Activated T-helper 2 cell treated with anti-CD3 and anti-CD28 coated beads, Interferon-gamma antibody, Interleukin-2, Interleukin-4, amounts not matched to agents 10 μg/mL and 5 μg/mL and 100 μg/mL, durations not matched to agents 14 hours and 24 hours and 36 hours (primary cell): ENCODE results near the gene DHRSX. TPM values are rescaled to one million over a fixed set of nuclear protein-coding genes. Genes with fewer than 3 reads are reported as not detected.
"Not testable (repeated sequence)": the region's sequence is repeated elsewhere in the genome, so short reads cannot be mapped to it uniquely, and the experiment has no call there.

ENCODE experiments used
- DNase-seq: peaks from one replicate; pipeline ENCODE4 v3.0.0; 2021; ENCODE audit warnings: low spot score
- H3K27ac Mint-ChIP-seq: one replicate; pipeline ENCODE4 v1.8.0; 2021; ENCODE audit warnings: mixed read lengths
- H3K27me3 Mint-ChIP-seq: one replicate; pipeline ENCODE4 v1.8.0; 2021; ENCODE audit warnings: low read depth, mixed read lengths
- H3K36me3 Mint-ChIP-seq: one replicate; pipeline ENCODE4 v1.8.0; 2021; ENCODE audit warnings: low read depth, mixed read lengths
- H3K4me1 Mint-ChIP-seq: one replicate; pipeline ENCODE4 v1.8.0; 2021; ENCODE audit warnings: low read depth, mixed read lengths
- H3K4me3 Mint-ChIP-seq: one replicate; pipeline ENCODE4 v1.8.0; 2021; ENCODE audit warnings: low read depth, mild to moderate bottlenecking, moderate library complexity, mixed read lengths
- H3K9me3 Mint-ChIP-seq: one replicate; pipeline ENCODE4 v1.8.0; 2021; ENCODE audit warnings: mixed read lengths
- intact Hi-C: fragments of 100-400 bp; cut with micrococcal nuclease; formaldehyde crosslinking; loops from one replicate; pipeline ENCODE4 v1.15.1; 2023
- total RNA-seq: library from RNA; stranded (reverse); gene quantifications from 2 replicates; pipeline ENCODE4 v1.2.3, GENCODE V29; 2022

The DHRSX gene
- total RNA-seq, 1 donor from 2014 or later: 26.1 TPM

GRCh38 chrX:2473064-2473463 lies 27.7 kb downstream of the DHRSX start:
- H3K27ac Mint-ChIP-seq, H3K4me3 Mint-ChIP-seq, H3K27me3 Mint-ChIP-seq, H3K36me3 Mint-ChIP-seq, intact Hi-C loops, H3K9me3 Mint-ChIP-seq, DNase-seq, H3K4me1 Mint-ChIP-seq: not testable (repeated sequence)

- H3K27me3 Mint-ChIP-seq: no peaks in the 10 kb centered on the region
- intact Hi-C loops: no loop called here
- H3K9me3 Mint-ChIP-seq: peaks cover 8% of the 10 kb centered on the region
- no peak overlapping the region for H3K4me3 Mint-ChIP-seq
- H3K36me3 Mint-ChIP-seq: peaks cover 4% of the 10 kb centered on the region
- no peak overlapping the region for H3K27ac Mint-ChIP-seq
- DNase-seq: no peak
- H3K4me1 Mint-ChIP-seq: no peaks in the 10 kb centered on the region
These were observed 29.1 kb downstream of the DHRSX start for GRCh38 chrX:2471641-2472040.

- not testable (repeated sequence) for DNase-seq
These were observed 29.6 kb downstream of the DHRSX start for GRCh38 chrX:2471126-2471525.

GRCh38 chrX:2469852-2470251 lies 30.9 kb downstream of the DHRSX start:
- H3K36me3 Mint-ChIP-seq, H3K27ac Mint-ChIP-seq, intact Hi-C loops, DNase-seq, H3K4me3 Mint-ChIP-seq, H3K4me1 Mint-ChIP-seq, H3K9me3 Mint-ChIP-seq, H3K27me3 Mint-ChIP-seq: not testable (repeated sequence)

More at GRCh38 chrX:2471126-2471525, 29.6 kb downstream of the DHRSX start:
- H3K9me3 Mint-ChIP-seq, H3K4me3 Mint-ChIP-seq, H3K4me1 Mint-ChIP-seq, H3K27me3 Mint-ChIP-seq, H3K27ac Mint-ChIP-seq, H3K36me3 Mint-ChIP-seq, intact Hi-C loops: not testable (repeated sequence)

- Mint-ChIP-seq H3K36me3 (peaks cover 4% of the 10 kb centered on the region), H3K4me1 (no peaks in the 10 kb centered on the region), H3K4me3 (no peak overlapping the region), H3K27ac (no peak overlapping the region), H3K9me3 (peaks cover 8% of the 10 kb centered on the region), H3K27me3 (no peaks in the 10 kb centered on the region)
- intact Hi-C loops: no loop called here
- no peak for DNase-seq
These were observed 31.5 kb downstream of the DHRSX start for GRCh38 chrX:2469196-2469685.

DNA sequence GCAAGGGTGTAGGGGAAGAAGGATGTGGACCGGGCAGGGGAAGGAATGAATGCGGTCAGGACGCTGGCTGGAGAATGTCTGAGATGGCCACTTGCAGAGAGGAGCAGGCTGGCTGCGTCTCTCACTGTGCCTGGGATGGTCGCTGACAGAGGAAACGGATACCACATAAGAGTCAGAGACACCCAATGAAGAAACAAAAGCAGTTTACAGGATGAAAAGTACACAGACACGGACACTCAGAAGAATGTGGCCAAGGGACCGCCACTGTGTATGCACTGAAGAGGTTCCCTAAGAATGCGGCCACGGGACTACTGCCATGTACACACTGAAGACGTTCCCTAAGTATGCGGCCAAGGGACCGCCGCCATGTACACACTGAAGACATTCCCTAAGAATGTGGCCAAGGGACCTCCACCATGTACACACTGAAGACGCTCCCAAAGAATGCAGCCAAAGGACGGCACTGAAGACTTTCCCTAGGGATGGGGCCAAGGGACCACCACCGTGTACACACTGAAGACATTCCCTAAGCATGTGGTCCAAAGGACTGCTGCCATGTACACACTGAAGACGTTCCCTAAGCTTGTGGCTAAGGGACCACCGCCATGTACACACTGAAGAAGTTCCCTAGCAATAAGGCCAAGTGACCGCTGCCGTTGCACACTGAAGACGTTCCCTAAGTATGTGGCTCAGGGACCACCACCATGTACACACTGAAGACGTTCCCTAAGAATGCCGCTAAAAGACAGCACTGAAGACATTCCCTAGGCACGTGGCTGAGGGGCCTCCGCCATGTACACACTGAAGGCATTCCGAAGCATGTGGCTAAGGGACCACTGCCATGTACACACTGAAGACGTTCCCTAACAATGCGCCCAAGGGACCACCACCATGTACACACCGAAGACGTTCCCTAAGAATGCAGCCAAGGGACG lies 32.2 kb downstream of the DHRSX start:
- no peak overlapping the region for H3K4me3 Mint-ChIP-seq
- DNase-seq: no peak
- no peak overlapping the region for H3K27ac Mint-ChIP-seq
- H3K27me3 Mint-ChIP-seq: no peaks in the 10 kb centered on the region
- peaks cover 4% of the 10 kb centered on the region for H3K36me3 Mint-ChIP-seq
- intact Hi-C loops: no loop called here
- H3K9me3 Mint-ChIP-seq: peaks cover 8% of the 10 kb centered on the region
- no peaks in the 10 kb centered on the region for H3K4me1 Mint-ChIP-seq

DNA sequence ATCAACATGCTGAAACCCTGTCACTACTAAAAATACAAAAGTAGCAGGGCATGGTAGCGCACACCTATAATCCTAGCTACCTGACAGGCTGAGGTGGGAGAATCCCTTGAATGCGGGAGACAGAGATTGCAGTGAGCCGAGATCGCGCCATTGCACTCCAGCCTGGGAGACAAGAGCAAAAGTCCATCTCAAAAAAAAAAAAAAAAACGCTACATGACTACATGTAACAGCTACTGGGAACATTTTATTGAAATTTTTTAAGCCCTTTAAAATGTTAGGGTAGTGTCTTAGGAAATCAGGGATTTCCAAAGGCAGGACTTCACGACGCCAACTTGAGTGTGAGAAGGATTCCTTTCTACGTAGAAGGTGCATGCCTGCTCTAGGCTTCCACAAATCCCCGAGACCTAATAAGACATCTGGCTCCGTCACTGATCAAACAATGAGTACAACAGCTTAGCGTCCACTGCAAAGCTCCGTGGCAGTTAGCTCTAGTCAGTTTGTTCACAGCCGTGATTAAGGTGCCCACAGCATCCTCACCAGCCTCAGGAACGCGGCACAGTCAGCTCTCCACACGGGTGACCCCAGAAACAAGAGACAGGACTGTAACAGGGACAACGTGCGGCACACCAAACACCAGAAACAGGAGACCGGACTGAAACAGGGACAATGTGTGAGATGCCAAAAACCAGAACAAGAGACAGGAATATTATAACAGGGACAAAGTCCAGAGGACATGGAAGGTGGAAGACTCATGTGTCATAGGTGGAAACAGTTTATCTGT lies 33.7 kb downstream of the DHRSX start:
- Mint-ChIP-seq H3K4me3 (no peak overlapping the region), H3K4me1 (no peaks in the 10 kb centered on the region), H3K27me3 (no peaks in the 10 kb centered on the region), H3K36me3 (peaks cover 4% of the 10 kb centered on the region), H3K9me3 (peaks cover 8% of the 10 kb centered on the region), H3K27ac (no peak overlapping the region)
- intact Hi-C loops: no loop called here
- no peak for DNase-seq

GRCh38 chrX:2464677-2465166 lies 36.1 kb downstream of the DHRSX start:
- Mint-ChIP-seq H3K4me1 (no peaks in the 10 kb centered on the region), H3K4me3 (no peak overlapping the region), H3K27me3 (no peaks in the 10 kb centered on the region), H3K36me3 (peaks cover under 1% of the 10 kb centered on the region), H3K27ac (no peak overlapping the region), H3K9me3 (peaks cover 3% of the 10 kb centered on the region)
- DNase-seq: no peak
- intact Hi-C loops: no loop called here

GRCh38 chrX:2463973-2464676 lies 36.7 kb downstream of the DHRSX start:
- H3K4me3 Mint-ChIP-seq: no peak overlapping the region
- no peaks in the 10 kb centered on the region for H3K27me3 Mint-ChIP-seq
- no peaks in the 10 kb centered on the region for H3K9me3 Mint-ChIP-seq
- no peak for DNase-seq
- H3K4me1 Mint-ChIP-seq: no peaks in the 10 kb centered on the region
- intact Hi-C loops: no loop called here
- H3K27ac Mint-ChIP-seq: no peak overlapping the region
- no peaks in the 10 kb centered on the region for H3K36me3 Mint-ChIP-seq

GRCh38 chrX:2463481-2463880 lies 37.3 kb downstream of the DHRSX start:
- H3K27ac Mint-ChIP-seq, H3K9me3 Mint-ChIP-seq, DNase-seq, H3K4me1 Mint-ChIP-seq, H3K4me3 Mint-ChIP-seq, H3K36me3 Mint-ChIP-seq, intact Hi-C loops, H3K27me3 Mint-ChIP-seq: not testable (repeated sequence)

GRCh38 chrX:2462780-2463179 lies 38.0 kb downstream of the DHRSX start:
- Mint-ChIP-seq H3K9me3 (peaks cover 5% of the 10 kb centered on the region), H3K4me1 (no peaks in the 10 kb centered on the region), H3K27ac (no peak overlapping the region), H3K36me3 (peaks cover 3% of the 10 kb centered on the region), H3K27me3 (no peaks in the 10 kb centered on the region), H3K4me3 (no peak overlapping the region)
- intact Hi-C loops: no loop called here
- DNase-seq: no peak

DNA sequence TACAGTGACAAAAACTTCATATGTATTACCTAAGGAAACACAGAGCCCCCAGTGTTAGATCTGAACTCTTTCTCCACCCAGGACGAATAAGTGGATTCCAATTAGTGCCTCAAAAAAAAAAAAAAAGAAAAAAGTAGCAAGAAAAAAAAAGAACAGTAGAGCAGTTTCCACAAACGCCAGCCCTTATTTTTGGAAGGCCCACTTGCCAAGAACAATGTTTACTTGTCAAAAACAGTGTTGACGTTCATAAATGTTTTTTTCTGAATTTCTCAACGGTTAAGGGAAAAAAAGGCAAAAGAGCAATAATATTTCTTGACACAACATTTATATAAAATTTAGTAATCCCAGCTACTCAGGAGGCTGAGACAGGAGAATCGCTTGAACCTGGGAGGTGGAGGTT lies 38.7 kb downstream of the DHRSX start:
- H3K27ac Mint-ChIP-seq: no peak overlapping the region
- intact Hi-C loops: no loop called here
- peaks cover 3% of the 10 kb centered on the region for H3K36me3 Mint-ChIP-seq
- no peaks in the 10 kb centered on the region for H3K4me1 Mint-ChIP-seq
- DNase-seq: no peak
- H3K4me3 Mint-ChIP-seq: no peak overlapping the region
- H3K9me3 Mint-ChIP-seq: peaks cover 5% of the 10 kb centered on the region
- H3K27me3 Mint-ChIP-seq: no peaks in the 10 kb centered on the region
